Lung microvascular endothelial cell (primary cell): ENCODE measurements around the gene MME. TPM values are rescaled to one million over a fixed set of nuclear protein-coding genes. Genes with fewer than 3 reads are reported as not detected.

Source experiments
- DNase-seq, 2 donors: peaks; one replicate each; pipeline versions ENCODE4 v3.0.0 to v3.0.0-alpha.2; 2010; ENCODE audit warnings: low read depth in 2 of 2
- total RNA-seq: library from RNA; depleted of rRNA; stranded (reverse); fragments of >200 nt; gene quantifications from 2 replicates; pipeline ENCODE4 v1.2.1, GENCODE V29; 2014

Gene MME
- total RNA-seq, result 0.20 and 4.4 TPM in 2 replicates

DNA sequence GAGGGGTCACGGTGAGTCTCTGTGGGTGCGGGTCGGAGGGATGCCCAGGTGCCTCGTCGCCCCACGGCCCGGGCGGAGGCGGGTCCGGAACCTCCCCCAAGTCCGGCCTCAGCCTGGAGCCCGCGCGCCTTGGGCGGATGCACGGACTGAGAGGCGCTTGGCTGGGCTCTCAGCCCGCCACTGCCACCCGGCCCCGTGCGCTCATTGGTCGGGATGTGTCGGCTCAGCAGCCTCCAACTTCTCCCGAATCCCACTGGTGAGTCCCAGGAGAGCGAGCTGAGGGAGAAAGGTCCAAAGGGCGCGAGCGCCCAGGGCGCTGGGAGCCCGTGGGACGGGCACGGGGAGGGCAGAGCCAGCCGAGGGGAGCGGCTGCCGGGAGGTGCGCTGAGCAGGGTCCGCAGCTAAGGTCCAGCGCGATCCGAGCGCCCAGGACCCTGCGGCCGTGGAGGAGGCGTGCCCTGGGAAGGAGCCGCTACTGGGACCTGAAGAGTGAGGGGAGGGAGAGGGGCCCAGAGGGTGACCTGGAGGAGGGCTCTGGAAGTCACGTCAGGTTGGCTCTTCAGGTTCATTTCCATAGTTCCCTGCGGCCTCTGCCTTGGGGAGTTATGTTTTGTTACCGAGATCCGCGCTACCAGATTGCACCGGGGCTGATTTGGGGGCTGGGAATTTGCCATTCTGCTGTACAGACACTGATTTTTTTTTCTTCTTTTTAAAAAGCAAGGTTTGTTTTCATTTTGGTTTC lies at the start of gene MME:
Gene MME (plus strand): TSS at position 574 of the 742 bp plus-strand sequence. CDS start 3,849 bp downstream, outside the sequence.
- peak; percentile 5 to 80 for DNase-seq

DNA sequence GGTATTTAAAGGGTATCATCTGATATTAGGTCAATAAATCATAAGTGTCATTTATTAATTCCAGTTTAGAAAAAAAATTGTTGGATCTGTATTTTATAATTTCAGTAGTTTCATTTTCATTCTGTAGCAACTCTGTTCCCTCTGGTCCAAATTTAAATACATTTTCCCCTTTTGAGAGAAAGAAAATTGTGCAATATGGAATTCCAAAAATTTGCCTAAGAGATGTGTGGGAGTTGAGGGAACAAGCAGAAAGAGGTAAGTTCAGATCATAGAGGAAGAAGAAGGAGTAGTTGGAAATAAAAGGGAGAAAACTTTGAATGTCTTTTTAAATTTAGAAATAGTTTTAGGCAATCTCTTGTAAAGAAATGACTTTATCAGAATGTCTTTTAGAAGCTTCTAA lies 48.9 kb upstream of the MME start:
- no peak for DNase-seq

DNA sequence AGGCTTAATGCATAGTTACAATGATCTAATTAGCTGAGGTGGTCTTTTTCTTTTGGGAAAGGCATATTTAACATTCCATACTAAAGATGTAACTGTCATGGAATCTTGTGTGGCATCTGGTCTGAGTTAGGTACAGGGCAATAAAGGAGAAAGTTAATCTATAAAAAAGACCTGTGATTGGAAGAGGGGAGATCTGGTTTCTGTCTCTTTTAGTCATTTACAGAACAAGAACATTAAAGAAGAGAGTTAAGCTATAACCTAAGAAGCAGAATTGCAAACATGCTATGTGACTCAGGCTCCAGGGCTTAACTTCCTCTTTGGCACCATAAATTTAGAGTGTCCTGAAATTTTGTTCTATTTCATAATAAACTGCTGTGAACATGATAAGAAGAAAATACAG lies 47.2 kb upstream of the MME start:
- peak in 1 of 2 donors; percentile 16 for DNase-seq

DNA sequence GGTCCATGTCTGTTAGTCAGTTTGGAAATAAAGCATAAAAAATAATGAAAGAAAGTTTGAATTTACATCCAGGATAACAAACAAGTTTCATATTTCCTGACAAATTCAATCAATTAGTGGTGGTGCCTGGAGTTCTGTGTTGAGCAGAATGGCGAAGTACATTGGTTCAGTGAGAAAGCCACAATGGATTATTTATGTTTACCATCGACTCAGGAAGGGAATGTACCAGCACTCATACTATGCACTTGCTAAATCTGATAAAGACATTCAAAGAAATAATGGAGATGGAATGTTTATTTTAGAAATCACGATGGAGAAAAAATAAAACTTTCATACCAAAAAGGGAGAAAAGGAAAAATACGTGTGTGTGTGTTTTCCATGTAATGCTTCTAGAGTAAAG lies 45.3 kb upstream of the MME start:
- DNase-seq, result no peak

DNA sequence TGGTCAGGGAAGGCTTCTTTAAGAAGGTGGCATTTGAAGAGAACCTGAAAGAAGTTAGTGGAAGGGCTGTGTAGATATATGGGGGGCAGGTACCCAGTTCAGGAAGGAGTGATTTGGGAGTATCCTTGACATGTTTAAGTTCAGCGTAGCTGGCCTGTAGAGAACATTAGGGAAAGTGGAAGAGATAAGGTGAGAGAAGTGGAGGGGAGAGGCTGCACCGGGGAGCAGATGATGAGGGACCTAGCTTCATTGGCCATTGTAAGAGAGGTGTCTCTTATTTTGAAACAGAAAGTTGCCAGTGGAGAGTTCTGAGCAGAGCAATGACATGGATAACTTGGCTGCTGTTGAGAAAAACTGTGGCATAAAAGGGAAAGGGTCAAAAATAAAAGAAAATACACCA lies 44.6 kb upstream of the MME start:
- DNase-seq, result no peak

DNA sequence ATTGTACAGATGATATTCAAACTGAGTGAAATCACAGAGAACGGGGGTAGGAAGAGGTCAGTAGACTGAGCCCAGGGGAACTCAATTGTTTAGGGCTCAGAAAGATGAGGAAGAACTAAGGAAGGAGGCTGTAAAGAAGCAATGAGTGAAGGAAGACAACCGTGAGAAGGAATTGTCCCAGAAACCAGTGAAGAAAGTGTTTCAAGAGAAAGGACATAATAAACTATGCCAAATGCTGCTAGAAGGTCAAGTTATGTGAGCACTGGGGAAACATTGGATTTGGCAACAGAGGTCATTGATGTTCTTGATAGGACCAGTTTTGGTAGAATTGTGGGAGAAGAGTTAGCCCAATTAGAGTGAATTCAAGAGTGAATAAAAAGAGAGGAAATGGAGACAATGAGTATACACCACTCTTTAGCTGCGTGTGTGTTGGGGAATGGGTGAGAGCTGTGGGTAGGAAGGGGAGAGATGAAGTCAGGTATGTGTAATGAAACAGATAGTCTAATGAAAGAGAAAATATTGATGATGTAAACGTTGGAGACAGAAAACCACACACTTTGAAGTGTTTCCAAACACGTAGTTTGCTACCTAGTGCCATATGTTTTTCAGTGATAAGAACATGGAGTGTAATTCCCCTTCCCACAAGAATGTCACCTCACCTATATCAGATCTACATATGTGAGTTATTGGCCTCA lies 42.5 kb upstream of the MME start:
- no peak for DNase-seq

DNA sequence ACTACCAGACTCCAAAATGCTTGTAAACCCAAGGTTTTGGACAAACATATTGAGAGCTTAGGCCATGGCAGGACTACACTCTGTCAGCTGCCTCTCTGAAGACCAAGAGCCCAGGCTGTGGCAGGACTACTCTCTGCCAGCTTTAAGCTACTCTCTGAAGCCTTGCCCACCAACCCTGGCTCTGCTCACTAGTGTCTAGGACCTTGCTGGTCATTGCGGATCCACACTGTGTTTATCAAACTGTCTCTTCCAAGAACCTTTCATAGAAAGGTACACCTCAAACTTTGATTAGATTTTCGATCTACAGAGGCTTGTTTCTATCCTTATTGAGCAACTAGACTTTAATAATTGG lies 41.9 kb upstream of the MME start:
- DNase-seq, result no peak

DNA sequence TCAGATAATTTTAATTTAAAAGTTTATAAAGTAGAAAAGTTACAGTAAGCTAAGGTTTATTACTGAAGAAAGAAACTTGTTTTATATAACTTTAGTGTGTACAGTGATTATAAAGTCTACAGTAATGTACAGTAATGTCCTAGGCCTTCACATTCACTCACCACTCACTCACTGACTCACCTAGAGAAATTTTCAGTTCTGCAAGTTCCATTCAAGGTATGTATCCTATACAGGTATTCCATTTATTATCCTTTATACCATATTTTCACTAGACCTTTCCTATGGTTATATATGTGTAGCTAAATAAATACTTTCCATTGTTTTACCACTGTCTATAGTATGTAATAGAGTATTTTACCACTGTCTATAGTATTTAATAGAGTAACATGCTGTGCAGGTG lies 33.2 kb upstream of the MME start:
- no peak for DNase-seq

DNA sequence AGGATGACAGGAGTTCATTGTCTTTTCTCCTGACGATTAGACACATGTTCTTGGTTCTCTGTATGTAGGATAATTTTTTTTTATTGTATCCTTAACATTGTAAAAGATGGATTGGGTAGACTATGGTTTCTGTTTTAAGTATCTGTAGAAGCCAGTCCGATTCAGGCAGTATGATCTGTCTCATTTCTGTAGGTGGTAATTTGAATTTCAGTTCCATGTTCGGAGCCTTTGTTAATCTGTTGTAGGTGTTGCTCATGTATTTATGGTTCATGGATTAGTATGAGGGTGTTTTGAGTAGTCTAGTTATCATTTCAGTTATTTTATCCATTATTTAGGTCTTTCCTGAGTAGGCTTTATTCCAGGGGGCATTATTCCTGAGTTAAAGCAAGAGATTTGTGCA lies 32.4 kb upstream of the MME start:
- DNase-seq, result no peak

DNA sequence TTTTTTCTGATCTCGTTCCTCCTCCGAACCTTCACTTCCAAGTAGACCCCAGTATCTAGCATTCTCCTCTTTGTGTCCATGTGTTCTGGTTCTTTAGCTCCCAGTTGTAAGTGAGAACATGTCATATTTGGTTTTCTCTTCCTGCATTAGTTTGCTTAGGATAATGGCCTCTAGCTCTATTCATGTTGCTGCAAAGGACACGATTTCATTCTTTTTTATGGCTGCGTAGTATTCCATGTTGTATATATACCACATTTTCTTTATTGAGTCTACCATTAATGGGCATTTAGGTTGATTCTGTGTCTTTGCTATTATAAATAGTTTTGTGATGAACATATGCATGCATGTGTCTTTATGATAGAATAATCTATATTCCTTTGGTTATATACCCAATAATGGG lies 30.2 kb upstream of the MME start:
- DNase-seq, result no peak

DNA sequence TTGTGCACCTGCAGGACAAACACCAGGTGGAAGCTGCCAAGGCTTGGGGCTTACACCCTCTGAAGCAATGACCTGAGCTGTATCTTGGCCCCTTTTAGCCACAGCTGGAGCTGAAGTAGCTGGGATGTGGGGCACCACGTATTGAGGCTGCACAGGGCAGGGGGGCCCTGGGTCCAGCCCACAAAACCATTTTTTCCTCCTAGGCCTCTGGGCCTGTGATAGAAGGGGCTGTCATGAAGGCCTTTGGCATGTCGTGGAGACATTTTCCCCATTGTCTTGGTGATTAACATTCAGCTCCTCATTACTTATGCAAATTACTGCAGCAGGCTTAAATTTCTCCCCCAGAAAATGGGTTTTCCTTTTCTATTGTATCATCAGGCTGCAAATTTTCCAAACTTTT lies 27.6 kb upstream of the MME start:
- no peak for DNase-seq

DNA sequence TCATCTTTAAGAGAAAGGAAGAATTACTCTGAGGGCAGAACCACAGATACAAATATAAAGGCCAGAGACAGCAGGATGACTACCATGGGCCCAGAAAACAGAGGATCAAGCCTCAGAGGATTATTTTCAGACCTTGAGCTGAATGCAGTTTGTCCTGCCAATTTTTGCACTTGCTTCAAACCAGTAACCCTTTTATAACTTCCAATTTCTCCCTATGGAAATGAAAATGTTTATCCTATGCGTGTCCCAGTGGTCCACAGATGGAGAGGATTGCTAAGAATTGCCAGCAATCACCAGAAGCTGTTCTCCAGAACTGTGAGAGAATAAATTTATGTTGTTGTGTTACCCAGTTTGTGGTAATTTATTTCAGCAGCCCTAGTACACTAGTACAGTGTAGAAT lies 26.4 kb upstream of the MME start:
- DNase-seq, result no peak

DNA sequence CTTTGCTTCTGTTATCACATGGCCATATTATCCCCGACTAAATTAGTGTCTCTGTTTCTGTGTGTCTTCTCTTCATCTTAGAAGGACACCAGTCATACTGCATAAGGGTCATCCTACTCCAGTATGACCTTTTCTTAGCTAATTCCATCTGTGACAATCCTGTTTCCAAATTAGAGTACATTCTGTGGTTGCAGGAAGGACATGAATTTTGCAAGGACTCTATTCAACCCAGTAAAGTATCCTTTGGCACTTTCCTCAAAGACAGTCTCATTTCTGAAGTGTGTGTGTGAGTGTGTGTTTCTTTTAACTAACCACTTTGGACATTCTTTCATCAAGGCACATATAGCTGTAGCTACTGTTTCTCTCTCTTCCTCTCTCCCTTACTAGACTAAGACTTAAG lies 15.2 kb upstream of the MME start:
- no peak for DNase-seq

DNA sequence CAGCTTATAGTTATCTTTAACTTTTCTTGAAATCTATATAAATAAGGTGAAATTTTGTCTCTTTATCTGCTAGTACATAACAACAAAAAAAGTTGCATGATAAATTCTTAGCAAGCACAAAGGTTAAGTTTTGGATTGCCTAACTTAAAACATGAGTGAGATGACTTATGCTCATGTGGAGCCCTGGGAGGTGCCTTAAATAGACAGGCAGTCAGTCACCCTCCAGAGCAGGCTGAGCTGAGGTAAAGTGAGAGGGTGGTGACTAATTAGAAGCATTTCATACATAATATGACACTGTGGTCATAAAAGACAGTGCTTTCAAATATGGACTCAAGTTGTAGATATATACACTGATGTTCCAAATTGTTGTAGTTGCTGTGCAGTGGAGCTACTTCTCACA lies 14.6 kb upstream of the MME start:
- DNase-seq, result peak in 1 of 2 donors; percentile 82

DNA sequence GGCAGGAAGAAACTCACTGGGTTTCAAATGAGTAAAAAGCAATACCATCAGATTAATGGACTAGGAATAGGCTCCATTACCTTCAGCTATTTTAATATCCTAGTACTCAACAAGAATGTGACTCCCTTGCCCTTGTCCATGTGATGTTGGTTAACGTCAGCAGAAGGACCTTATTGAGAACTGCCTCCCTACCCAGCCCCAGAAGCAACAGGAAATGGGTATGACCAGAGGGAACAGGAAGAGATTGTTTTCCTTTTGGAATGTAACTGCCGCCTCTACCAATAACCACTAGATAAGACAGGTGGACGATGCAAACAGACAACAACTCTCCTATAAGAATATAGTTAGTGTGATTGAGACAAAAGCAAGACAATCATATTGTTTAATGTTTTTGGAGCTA lies 10.4 kb upstream of the MME start:
- DNase-seq, result peak; percentile 9 to 91

DNA sequence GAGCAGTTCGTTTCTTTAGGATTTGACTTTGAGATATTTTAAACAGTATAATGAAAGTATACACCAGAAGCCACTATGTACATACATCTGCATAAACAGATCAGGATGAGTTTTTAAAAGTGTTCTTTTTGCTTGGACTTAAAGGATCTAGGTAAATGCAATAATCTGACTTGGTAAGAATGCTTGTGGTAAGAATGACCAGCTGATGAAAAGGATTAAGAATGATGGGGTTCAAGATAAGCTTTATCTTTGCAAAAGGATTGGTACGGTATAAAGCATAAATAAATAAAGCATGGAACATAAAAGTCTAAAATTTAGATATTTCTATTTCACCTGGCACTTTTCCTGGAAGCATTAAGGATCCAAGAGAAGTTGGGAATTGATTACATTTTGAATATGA lies 9.8 kb upstream of the MME start:
- DNase-seq, result no peak

DNA sequence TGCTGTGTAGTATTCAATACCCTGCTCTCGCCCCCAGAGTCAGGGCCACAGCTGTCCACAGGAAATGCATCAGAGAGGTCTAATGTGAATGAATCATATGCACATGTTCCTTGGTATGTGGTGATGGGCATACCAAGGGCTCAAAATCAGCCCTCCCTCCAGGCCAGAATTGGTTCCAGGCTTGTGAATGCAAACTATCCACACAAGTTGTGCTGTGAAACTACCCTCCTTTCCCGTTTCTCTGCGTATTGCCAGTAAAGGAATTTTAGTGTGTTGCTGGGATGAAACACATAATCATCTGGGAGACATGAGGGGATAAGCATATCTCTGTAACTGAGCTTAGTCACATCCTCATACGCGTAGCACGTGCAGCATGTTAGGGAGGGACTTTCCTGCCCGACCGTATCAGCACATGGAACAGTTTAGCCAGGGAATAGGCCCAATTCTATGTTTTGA lies 9.2 kb upstream of the MME start:
- DNase-seq, result peak; percentile 65 to 97

DNA sequence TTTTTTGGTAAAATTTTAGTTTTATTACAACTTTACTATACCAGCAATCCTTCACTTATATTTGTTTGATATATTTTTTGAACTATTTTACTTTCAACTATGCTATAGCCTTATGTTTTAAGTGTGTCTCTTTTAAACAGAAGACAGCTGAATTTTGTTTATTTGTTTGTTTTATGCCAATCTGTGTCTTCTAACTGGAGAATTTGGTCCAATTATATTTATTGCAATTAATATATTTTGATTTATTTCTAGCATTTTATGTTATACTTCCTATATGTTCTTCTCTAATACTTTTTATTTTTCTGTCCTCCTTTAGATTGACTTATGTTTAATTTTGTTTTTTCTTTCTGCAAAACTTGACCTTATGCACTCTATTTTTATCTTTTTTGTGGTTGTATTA lies 4.9 kb upstream of the MME start:
- DNase-seq, result no peak

DNA sequence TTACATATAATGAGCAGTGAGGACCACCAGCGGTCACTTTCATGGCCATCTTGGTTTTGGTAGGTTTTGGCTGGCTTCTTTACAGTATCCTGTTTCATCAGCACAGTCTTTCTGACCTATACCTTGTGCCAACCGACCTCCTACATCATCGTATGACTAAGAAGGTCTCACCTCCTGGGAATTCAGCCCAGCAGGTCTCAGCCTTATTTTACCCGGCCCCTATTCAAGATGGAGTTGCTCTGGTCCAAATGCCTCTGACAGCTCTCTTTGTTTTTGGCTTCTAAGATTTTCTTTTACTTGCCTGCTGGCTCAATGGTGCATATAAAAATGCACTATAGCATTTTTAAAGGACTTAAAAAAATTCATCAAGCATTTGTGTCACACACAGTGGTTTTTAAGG lies 3.2 kb upstream of the MME start:
- DNase-seq, result no peak

DNA sequence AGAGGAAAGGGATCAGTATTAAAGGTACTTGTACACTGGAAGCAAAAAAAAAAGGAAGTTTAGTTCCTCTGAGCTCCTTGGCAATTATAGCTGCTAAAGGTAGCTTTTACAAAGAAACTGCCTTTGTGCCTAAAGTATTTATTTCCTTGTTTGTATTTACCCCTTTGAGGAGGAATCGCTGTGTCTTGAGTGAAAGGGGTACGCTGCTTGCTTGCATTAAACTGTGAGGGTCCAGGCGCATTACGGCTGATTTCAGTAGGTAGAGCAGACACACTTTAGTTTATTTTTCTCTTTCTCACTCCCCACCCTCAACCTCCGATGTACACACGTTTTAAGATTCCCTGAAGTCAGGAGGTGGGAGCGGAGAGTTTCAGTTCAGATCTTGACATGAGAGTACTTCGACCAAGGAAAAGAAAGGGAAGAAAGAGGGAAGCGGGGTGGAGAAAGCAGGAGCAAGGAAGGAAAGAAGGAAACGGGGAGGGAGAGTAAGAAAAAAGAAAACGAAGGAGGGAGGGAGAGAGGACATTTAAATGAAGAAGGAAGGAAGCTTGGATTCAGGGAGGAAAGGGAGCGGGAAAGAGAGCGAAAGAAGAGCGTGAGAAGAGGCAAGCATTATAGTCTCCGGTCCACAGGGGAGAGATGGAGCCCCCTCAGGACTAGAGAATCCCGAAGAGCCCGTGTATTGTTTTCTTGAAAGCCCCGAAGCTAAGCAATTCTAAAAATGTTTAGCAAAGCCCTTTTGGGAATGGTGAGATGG lies 1.2 kb upstream of the MME start:
- peak in 1 of 2 donors; percentile 29 for DNase-seq

DNA sequence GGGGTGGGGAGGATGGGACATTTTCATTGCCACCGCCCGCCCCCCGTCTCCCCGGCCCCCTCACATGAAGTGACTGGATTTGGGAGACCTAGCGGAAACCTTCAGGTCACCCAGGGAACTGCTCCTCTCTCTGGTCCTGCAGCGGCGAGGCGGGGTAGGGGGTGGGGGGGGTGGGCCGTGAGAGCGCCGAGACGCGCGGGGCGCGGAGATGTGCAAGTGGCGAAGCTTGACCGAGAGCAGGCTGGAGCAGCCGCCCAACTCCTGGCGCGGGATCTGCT lies 712 bp upstream of the MME start:
- no peak for DNase-seq

DNA sequence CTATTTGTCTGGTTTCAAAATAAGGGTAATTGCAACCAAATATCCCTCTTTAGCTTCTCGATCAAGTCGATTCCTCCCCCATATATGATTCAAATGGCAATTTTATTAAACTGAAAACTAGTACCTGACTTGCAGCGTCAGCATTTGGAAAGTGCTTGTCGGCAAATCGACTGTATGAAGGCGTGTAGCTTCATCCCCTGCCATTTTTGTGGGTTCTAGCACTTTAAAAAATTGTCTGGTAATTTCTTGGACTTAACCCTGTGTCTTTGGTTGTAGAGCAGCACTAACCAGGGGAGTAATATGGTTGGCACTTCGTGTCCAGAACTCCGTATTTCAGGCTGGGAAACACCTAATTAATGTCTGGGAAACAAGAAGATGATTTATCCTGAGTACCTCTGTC lies 573 bp downstream of the MME start:
- DNase-seq, result peak in 1 of 2 donors; percentile 41
